RCC 7860 (cell line): ENCODE results near the gene NLE1.
A peak's percentile ranks its signal among the peaks of the same experiment; 100 is the strongest.

Source experiments
- DNase-seq: peaks from one replicate; pipeline ENCODE4 v3.0.0-alpha.2; 2015; ENCODE audit warnings: low spot score
- FAIRE-seq: peaks from 2 replicates; lab custom pipeline; 2012; peaks lifted over from hg19 to GRCh38; lab: Jason Lieb, UNC

NLE1 gene

GRCh38 chr17:35088356-35088880 lies 53.7 kb downstream of the NLE1 start:
- FAIRE-seq (no peak), DNase-seq (peak; percentile 13)

- FAIRE-seq, result no peak
- no peak for DNase-seq
Measured at GRCh38 chr17:35087731-35088355, 54.3 kb downstream of the NLE1 start.

- no peak for FAIRE-seq
- DNase-seq, result peak; percentile 31
Measured at GRCh38 chr17:35086931-35087573, 55.1 kb downstream of the NLE1 start.

- FAIRE-seq, result no peak
- no peak for DNase-seq
Measured at GRCh38 chr17:35086164-35086563, 55.9 kb downstream of the NLE1 start.

- FAIRE-seq, result peak; percentile 98
- peak; percentile 94 for DNase-seq
Measured at GRCh38 chr17:35084987-35085386, 57.1 kb downstream of the NLE1 start.

GRCh38 chr17:35083071-35083470 lies 59.0 kb downstream of the NLE1 start:
- no peak for DNase-seq
- FAIRE-seq, result no peak

GRCh38 chr17:35082073-35082657 lies 59.9 kb downstream of the NLE1 start:
- DNase-seq, result peak; percentile 66

GRCh38 chr17:35081638-35082037 lies 60.5 kb downstream of the NLE1 start:
- FAIRE-seq (no peak), DNase-seq (no peak)

More at GRCh38 chr17:35082073-35082657, 59.9 kb downstream of the NLE1 start:
- FAIRE-seq, result peak; percentile 92

GRCh38 chr17:35080536-35080935 lies 61.6 kb downstream of the NLE1 start:
- peak; percentile 50 for FAIRE-seq
- peak; percentile 14 for DNase-seq

GRCh38 chr17:35079547-35080423 lies 62.3 kb downstream of the NLE1 start:
- no peak for FAIRE-seq

More at GRCh38 chr17:35079547-35080423, 62.3 kb downstream of the NLE1 start:
- DNase-seq, result no peak
